ENCODE results near the gene TLE1. TPM values are rescaled to one million over a fixed set of nuclear protein-coding genes. Genes with fewer than 3 reads are reported as not detected.

TLE1 gene
- total and polyA plus RNA-seq, 2 of the 4 experiments (the other 2 are of a cell fraction) = 36.0 to 51.0 TPM

- Histone ChIP-seq H4K91ac (ENCODE audit: insufficient read depth, low read depth, low read length) (no peak overlapping the region), H3K36me3 (ENCODE audit: control insufficient read depth, insufficient read depth, low read length) (peaks cover 16% of the 10 kb centered on the region), H3K4me1 (ENCODE audit: control insufficient read depth, insufficient read depth, low read length) (peaks cover 9% of the 10 kb centered on the region), H2AFZ (replicated peaks; ENCODE audit: low read length, poor library complexity) (no peak overlapping the region), H3K23ac (ENCODE audit: low read depth, low read length) (peak overlapping the region; percentile 44), H3K9me1 (ENCODE audit: insufficient read depth, low read length) (peaks cover 3% of the 10 kb centered on the region; the same call in 1 of the 2 replicates), H3K56ac (ENCODE audit: extremely low read depth, insufficient read depth, low read length) (no peak overlapping the region), H3K4me3 (ENCODE audit: insufficient read depth, low read depth, low read length) (peak overlapping the region; percentile 98; the same call in 1 of the 2 replicates), H3K27me3 (ENCODE audit: control insufficient read depth, insufficient read depth, low read length) (no peaks in the 10 kb centered on the region), H2AK9ac (replicated peaks; ENCODE audit: low read depth, low read length, poor library complexity) (no peak overlapping the region), H3K9ac (ENCODE audit: low read depth, low read length) (0 out of 2 replicates have a peak overlapping the region, but pooled peaks have one; percentile 76), H2BK20ac (ENCODE audit: low read depth, low read length) (0 out of 2 replicates have a peak overlapping the region, but pooled peaks have one; percentile 11), H2BK5ac (ENCODE audit: low read depth, low read length, poor library complexity, severe bottlenecking) (no peak overlapping the region), H2BK15ac (ENCODE audit: low read depth, low read length) (no peak overlapping the region), H2AK5ac (ENCODE audit: low read depth, low read length) (no peak overlapping the region), H3K27ac (ENCODE audit: insufficient read depth, low read length) (no peak overlapping the region), H4K8ac (ENCODE audit: low read depth in 2 of 2, low read length in 2 of 2) (no peak overlapping the region), H4K20me1 (ENCODE audit: insufficient read depth, low read length) (peaks cover 31% of the 10 kb centered on the region; the same call in 1 of the 2 replicates), H3K9me3 (ENCODE audit: control insufficient read depth, insufficient read depth, low read length) (no peaks in the 10 kb centered on the region), H3K4ac (ENCODE audit: low read depth, low read length) (0 out of 2 replicates have a peak overlapping the region, but pooled peaks have one; percentile 24), H3K79me1 (ENCODE audit: low read depth in 1 of 2, low read length in 2 of 2) (peaks cover 28 to 44% of the 10 kb centered on the region in 2 experiments), H3K18ac (ENCODE audit: low read depth, low read length) (peak overlapping the region; percentile 13; the same call in 1 of the 2 replicates), H4K5ac (ENCODE audit: low read depth, low read length) (peak overlapping the region; percentile 9; the same call in 1 of the 2 replicates), H3K4me2 (ENCODE audit: low read depth, low read length) (peak overlapping the region; percentile 89), H3K14ac (replicated peaks; ENCODE audit: low read depth, low read length) (peak overlapping the region; percentile 27; the same call in 1 of the 2 replicates), H2BK120ac (ENCODE audit: low read depth, low read length) (no peak overlapping the region)
- 60% methylated on average over 1 of the region's 5 CpGs; no CpG with 5 or more reads in 1 of the 2 experiments for WGBS, 2 experiments (ENCODE audit: extremely low coverage in 2 of 2, insufficient read length in 1 of 2)
- no TSS peak for BruUV-seq (replicated peaks)
- ATAC-seq (ENCODE audit: low read depth) = no peak
- CTCF ChIA-PET = interaction anchor here (0.6 to 1.6 kb wide), 3 partner anchors 69 to 213 kb away, joined by 4 to 11 read pairs (median 5); no protein-coding TSS in a partner anchor
- POLR2A ChIA-PET (ENCODE audit: unreplicated experiment) = interaction anchor here (0.6 kb wide), 1 partner anchor 78 kb away, joined by 3 read pairs; no protein-coding TSS in a partner anchor
- intact Hi-C loops (cut with micrococcal nuclease) = loop anchor here (1.0 to 10.0 kb wide), 14 partner anchors 74 to 1509 kb away; no protein-coding TSS in a partner anchor
- peak; percentile 26 for TF ChIP-seq SMC3 (IDR thresholded peaks at IDR 0.05; ENCODE audit: low read depth, low read length)
- TF ChIP-seq CHD1 (IDR thresholded peaks at IDR 0.05; ENCODE audit: low read depth, low read length) = no peak
- peak; percentile 37 for TF ChIP-seq CTCF (conservative IDR thresholded peaks at IDR 0.05; ENCODE audit: low read depth, low read length)
- peak; percentile 63 for TF ChIP-seq CEBPB (IDR thresholded peaks at IDR 0.05; ENCODE audit: low read depth, low read length)
- TF ChIP-seq RAD21 (IDR thresholded peaks at IDR 0.05; ENCODE audit: low read length) = peak; percentile 49
- no peak for TF ChIP-seq FOS (IDR thresholded peaks at IDR 0.05; ENCODE audit: low read depth, low read length)
- dilution Hi-C loops (cut with HindIII; ENCODE audit: low sequenced_read_pairs, unreplicated experiment) = no loop called here
- in situ Hi-C loops (cut with MboI; ENCODE audit: low sequenced_read_pairs) = loop anchor here (10.0 kb wide), 1 partner anchor 191 kb away; no protein-coding TSS in a partner anchor
- DNase-seq = peak; percentile 55
Measured at GRCh38 chr9:81685763-81686613, 3.4 kb downstream of the TLE1 start.

Measured in IMR-90 (cell line).